ENCODE measurements around the gene SH3BP5L.
A peak's percentile ranks its signal among the peaks of the same experiment; 100 is the strongest.

SH3BP5L gene

GRCh38 chr1:248810000-248810726, 15.6 kb downstream of the SH3BP5L start:
- no peak overlapping the region for H2BK5ac ChIP-seq (ENCODE audit: low read length)
- H3K4me3 ChIP-seq (ENCODE audit: low read length in 2 of 2): no peak overlapping the region
- no peaks in the 10 kb centered on the region for H3K27me3 ChIP-seq (ENCODE audit: control insufficient read depth in 3 of 3, insufficient read depth in 3 of 3, low read depth in 1 of 3, low read length in 3 of 3)
- no peak overlapping the region for H2BK120ac ChIP-seq (ENCODE audit: low read depth, low read length)
- H3K4me2 ChIP-seq (ENCODE audit: insufficient read depth, low read length, poor library complexity, severe bottlenecking): no peak overlapping the region
- no peak overlapping the region for H3K18ac ChIP-seq (ENCODE audit: low read length)
- H3K4ac ChIP-seq (ENCODE audit: low read length): no peak overlapping the region
- peaks cover 0 to 2% of the 10 kb centered on the region in 2 donors for H3K9me3 ChIP-seq (replicated peaks in 1 of 2; ENCODE audit: control insufficient read depth in 2 of 2, insufficient read depth in 1 of 2, low read depth in 1 of 2, low read length in 2 of 2)
- peaks cover 30 to 45% of the 10 kb centered on the region in 2 donors for H3K36me3 ChIP-seq (replicated peaks in 1 of 2; ENCODE audit: control insufficient read depth in 2 of 2, insufficient read depth in 2 of 2, low read length in 2 of 2)
- no CpG with 5 or more reads among the region's 10 CpGs for WGBS, 2 donors (ENCODE audit: extremely low coverage in 2 of 2, insufficient read length in 2 of 2, insufficient replicate concordance in 1 of 2)
- H3K4me1 ChIP-seq (ENCODE audit: control insufficient read depth in 2 of 2, insufficient read depth in 1 of 2, low read depth in 1 of 2, low read length in 2 of 2): no peaks in the 10 kb centered on the region
- no peak overlapping the region for H4K91ac ChIP-seq (ENCODE audit: low read depth, low read length, poor library complexity)
- no peak overlapping the region for H2AK5ac ChIP-seq (ENCODE audit: low read depth, low read length)
- no peak overlapping the region for H3K9ac ChIP-seq (ENCODE audit: low read depth, low read length, poor library complexity)
- no peak overlapping the region for H4K8ac ChIP-seq (ENCODE audit: low read depth, low read length)
- H3K79me1 ChIP-seq (ENCODE audit: low read depth, low read length): no peaks in the 10 kb centered on the region
- no peak overlapping the region for H3K27ac ChIP-seq (replicated peaks; ENCODE audit: low read length)
- H3K23ac ChIP-seq (ENCODE audit: low read depth, low read length, poor library complexity): no peak overlapping the region
- DNase-seq (ENCODE audit: low spot score): no peak
- no peak overlapping the region for H2BK12ac ChIP-seq (ENCODE audit: low read length)
- no peak overlapping the region for H2AFZ ChIP-seq (ENCODE audit: low read length)
- no peak overlapping the region for H3K14ac ChIP-seq (ENCODE audit: low read length)
- no peak overlapping the region for H2BK15ac ChIP-seq (ENCODE audit: low read length)

- Histone ChIP-seq H3K36me3 (replicated peaks in 1 of 2; ENCODE audit: control insufficient read depth in 2 of 2, insufficient read depth in 2 of 2, low read length in 2 of 2) (peaks cover 23 to 32% of the 10 kb centered on the region in 2 donors), H3K4me1 (ENCODE audit: control insufficient read depth in 2 of 2, insufficient read depth in 1 of 2, low read depth in 1 of 2, low read length in 2 of 2) (no peaks in the 10 kb centered on the region), H3K4ac (ENCODE audit: low read length) (no peak overlapping the region), H4K8ac (ENCODE audit: low read depth, low read length) (no peak overlapping the region), H2AFZ (ENCODE audit: low read length) (no peak overlapping the region), H4K91ac (ENCODE audit: low read depth, low read length, poor library complexity) (no peak overlapping the region), H3K4me2 (ENCODE audit: insufficient read depth, low read length, poor library complexity, severe bottlenecking) (no peak overlapping the region), H2BK120ac (ENCODE audit: low read depth, low read length) (no peak overlapping the region), H3K4me3 (ENCODE audit: low read length in 2 of 2) (no peak overlapping the region), H3K79me1 (ENCODE audit: low read depth, low read length) (no peaks in the 10 kb centered on the region), H3K14ac (ENCODE audit: low read length) (no peak overlapping the region), H3K27me3 (ENCODE audit: control insufficient read depth in 3 of 3, insufficient read depth in 3 of 3, low read depth in 1 of 3, low read length in 3 of 3) (no peaks in the 10 kb centered on the region), H3K9me3 (replicated peaks in 1 of 2; ENCODE audit: control insufficient read depth in 2 of 2, insufficient read depth in 1 of 2, low read depth in 1 of 2, low read length in 2 of 2) (peaks cover 0 to 2% of the 10 kb centered on the region in 2 donors), H2BK5ac (ENCODE audit: low read length) (no peak overlapping the region), H3K23ac (ENCODE audit: low read depth, low read length, poor library complexity) (no peak overlapping the region), H3K18ac (ENCODE audit: low read length) (no peak overlapping the region), H3K9ac (ENCODE audit: low read depth, low read length, poor library complexity) (no peak overlapping the region), H2BK12ac (ENCODE audit: low read length) (no peak overlapping the region), H3K27ac (replicated peaks; ENCODE audit: low read length) (no peak overlapping the region), H2BK15ac (ENCODE audit: low read length) (no peak overlapping the region), H2AK5ac (ENCODE audit: low read depth, low read length) (no peak overlapping the region)
- no CpG with 5 or more reads among the region's 9 CpGs for WGBS, 2 donors (ENCODE audit: extremely low coverage in 2 of 2, insufficient read length in 2 of 2, insufficient replicate concordance in 1 of 2)
- DNase-seq (ENCODE audit: low spot score): no peak
Measured at GRCh38 chr1:248808876-248809275, 16.8 kb downstream of the SH3BP5L start.

- H3K27me3 ChIP-seq (ENCODE audit: control insufficient read depth in 3 of 3, insufficient read depth in 3 of 3, low read depth in 1 of 3, low read length in 3 of 3): peaks cover 0 to 1% (median 0%) of the 10 kb centered on the region in 3 experiments
- no CpG with 5 or more reads among the region's 15 CpGs for WGBS, 2 donors (ENCODE audit: extremely low coverage in 2 of 2, insufficient read length in 2 of 2, insufficient replicate concordance in 1 of 2)
- H3K4ac ChIP-seq (ENCODE audit: low read length): no peak overlapping the region
- H3K27ac ChIP-seq (replicated peaks; ENCODE audit: low read length): no peak overlapping the region
- no peaks in the 10 kb centered on the region for H3K79me1 ChIP-seq (ENCODE audit: low read depth, low read length)
- H2BK15ac ChIP-seq (ENCODE audit: low read length): no peak overlapping the region
- H3K4me1 ChIP-seq (ENCODE audit: control insufficient read depth in 2 of 2, insufficient read depth in 1 of 2, low read depth in 1 of 2, low read length in 2 of 2): no peaks in the 10 kb centered on the region
- H4K91ac ChIP-seq (ENCODE audit: low read depth, low read length, poor library complexity): no peak overlapping the region
- H2BK120ac ChIP-seq (ENCODE audit: low read depth, low read length): no peak overlapping the region
- no peak overlapping the region for H3K14ac ChIP-seq (ENCODE audit: low read length)
- H3K18ac ChIP-seq (ENCODE audit: low read length): no peak overlapping the region
- no peak overlapping the region for H3K23ac ChIP-seq (ENCODE audit: low read depth, low read length, poor library complexity)
- H3K9ac ChIP-seq (ENCODE audit: low read depth, low read length, poor library complexity): no peak overlapping the region
- no peak overlapping the region for H2BK12ac ChIP-seq (ENCODE audit: low read length)
- H2AK5ac ChIP-seq (ENCODE audit: low read depth, low read length): no peak overlapping the region
- H3K36me3 ChIP-seq (replicated peaks in 1 of 2; ENCODE audit: control insufficient read depth in 2 of 2, insufficient read depth in 2 of 2, low read length in 2 of 2): peaks cover 12 to 15% of the 10 kb centered on the region in 2 donors
- H3K4me2 ChIP-seq (ENCODE audit: insufficient read depth, low read length, poor library complexity, severe bottlenecking): no peak overlapping the region
- no peak overlapping the region for H3K4me3 ChIP-seq (ENCODE audit: low read length in 2 of 2)
- peaks cover 0 to 2% of the 10 kb centered on the region in 2 donors for H3K9me3 ChIP-seq (replicated peaks in 1 of 2; ENCODE audit: control insufficient read depth in 2 of 2, insufficient read depth in 1 of 2, low read depth in 1 of 2, low read length in 2 of 2)
- DNase-seq (ENCODE audit: low spot score): peak; percentile 20
- H2AFZ ChIP-seq (ENCODE audit: low read length): no peak overlapping the region
- no peak overlapping the region for H4K8ac ChIP-seq (ENCODE audit: low read depth, low read length)
- no peak overlapping the region for H2BK5ac ChIP-seq (ENCODE audit: low read length)
Measured at GRCh38 chr1:248807067-248807737, 18.5 kb downstream of the SH3BP5L start.

GRCh38 chr1:248805876-248806275, 19.8 kb downstream of the SH3BP5L start:
- Histone ChIP-seq H2BK15ac (ENCODE audit: low read length) (no peak overlapping the region), H3K27me3 (ENCODE audit: control insufficient read depth in 3 of 3, insufficient read depth in 3 of 3, low read depth in 1 of 3, low read length in 3 of 3) (peaks cover 0 to 3% (median 0%) of the 10 kb centered on the region in 3 experiments), H3K4me1 (ENCODE audit: control insufficient read depth in 2 of 2, insufficient read depth in 1 of 2, low read depth in 1 of 2, low read length in 2 of 2) (no peaks in the 10 kb centered on the region), H3K4ac (ENCODE audit: low read length) (no peak overlapping the region), H3K9me3 (replicated peaks in 1 of 2; ENCODE audit: control insufficient read depth in 2 of 2, insufficient read depth in 1 of 2, low read depth in 1 of 2, low read length in 2 of 2) (peaks cover 0 to 5% of the 10 kb centered on the region in 2 donors), H2BK120ac (ENCODE audit: low read depth, low read length) (no peak overlapping the region), H2BK12ac (ENCODE audit: low read length) (no peak overlapping the region), H3K18ac (ENCODE audit: low read length) (no peak overlapping the region), H4K91ac (ENCODE audit: low read depth, low read length, poor library complexity) (no peak overlapping the region), H3K9ac (ENCODE audit: low read depth, low read length, poor library complexity) (no peak overlapping the region), H3K36me3 (replicated peaks in 1 of 2; ENCODE audit: control insufficient read depth in 2 of 2, insufficient read depth in 2 of 2, low read length in 2 of 2) (peaks cover 2 to 5% of the 10 kb centered on the region in 2 donors), H2AK5ac (ENCODE audit: low read depth, low read length) (no peak overlapping the region), H3K79me1 (ENCODE audit: low read depth, low read length) (no peaks in the 10 kb centered on the region), H2AFZ (ENCODE audit: low read length) (no peak overlapping the region), H3K4me2 (ENCODE audit: insufficient read depth, low read length, poor library complexity, severe bottlenecking) (no peak overlapping the region), H3K4me3 (ENCODE audit: low read length in 2 of 2) (no peak overlapping the region), H2BK5ac (ENCODE audit: low read length) (no peak overlapping the region), H3K14ac (ENCODE audit: low read length) (no peak overlapping the region), H3K27ac (replicated peaks; ENCODE audit: low read length) (no peak overlapping the region), H3K23ac (ENCODE audit: low read depth, low read length, poor library complexity) (no peak overlapping the region), H4K8ac (ENCODE audit: low read depth, low read length) (no peak overlapping the region)
- WGBS, 2 donors (ENCODE audit: extremely low coverage in 2 of 2, insufficient read length in 2 of 2, insufficient replicate concordance in 1 of 2): no CpG with 5 or more reads among the region's 1 CpG
- no peak for DNase-seq (ENCODE audit: low spot score)

Data from neuronal stem cell (in vitro differentiated cells).